ENCODE results near the gene RHOT1. TPM values are rescaled to one million over a fixed set of nuclear protein-coding genes. Genes with fewer than 3 reads are reported as not detected.

The RHOT1 gene
- total and polyA plus RNA-seq, 2 donors (not counting 3 experiments of a cell fraction or from before 2014, with no cell fraction given), result 23.5 to 28.8 TPM

GRCh38 chr17:32142857-32143526 is 690 bp downstream of the RHOT1 start:
- CTCF ChIA-PET, result interaction anchor here (0.8 to 2.0 kb wide), 8 partner anchors 14 to 178 kb away, joined by 3 to 11 read pairs (median 3); partner anchors contain the start of gene LRRC37B
- Histone ChIP-seq H3K4me1 (ENCODE audit: control insufficient read depth, extremely low read depth, insufficient read depth, low read length) (peaks cover 15% of the 10 kb centered on the region), H3K27me3 (ENCODE audit: control insufficient read depth in 2 of 2, insufficient read depth in 2 of 2, low read length in 2 of 2) (no peaks in the 10 kb centered on the region), H3K27ac (ENCODE audit: insufficient read depth, low read depth, low read length) (peak overlapping the region; percentile 43), H3K9ac (replicated peaks; ENCODE audit: extremely low read depth, insufficient read depth, low read length) (peak overlapping the region; percentile 79), H3K4me3 (replicated peaks in 1 of 3; ENCODE audit: insufficient read depth in 1 of 3, low read depth in 1 of 3, low read length in 3 of 3) (peak overlapping the region; percentile 78 to 98 (median 95)), H3K4me2 (ENCODE audit: insufficient read depth, low read length) (peak overlapping the region; percentile 91), H3K36me3 (ENCODE audit: control insufficient read depth in 2 of 2, extremely low read depth in 1 of 2, insufficient read depth in 2 of 2, low read length in 2 of 2) (no peaks in the 10 kb centered on the region), H3K9me1 (replicated peaks; ENCODE audit: control insufficient read depth, extremely low read depth, insufficient read depth, low read length) (no peaks in the 10 kb centered on the region), H3K79me2 (ENCODE audit: control insufficient read depth, insufficient read depth, low read length) (peaks cover 28% of the 10 kb centered on the region), H4K20me1 (replicated peaks; ENCODE audit: control insufficient read depth, extremely low read depth, insufficient read depth, low read length) (no peaks in the 10 kb centered on the region), H3K9me3 (replicated peaks; ENCODE audit: control insufficient read depth, insufficient read depth, low read length) (no peaks in the 10 kb centered on the region), H2AFZ (ENCODE audit: low read depth, low read length) (peak overlapping the region; percentile 88)
- TF ChIP-seq MYC (IDR thresholded peaks at IDR 0.05; ENCODE audit: low read depth, low read length) (no peak), MAX (IDR thresholded peaks at IDR 0.05; ENCODE audit: insufficient read depth, insufficient read length) (no peak), FOS (IDR thresholded peaks at IDR 0.05; ENCODE audit: borderline replicate concordance, insufficient read depth, low read length) (no peak), CTCF (IDR thresholded peaks at IDR 0.05; ENCODE audit: extremely low read depth in 1 of 2, insufficient read depth in 1 of 2, low read depth in 1 of 2, low read length in 2 of 2) (no peak), JUN (IDR thresholded peaks at IDR 0.05; ENCODE audit: borderline replicate concordance, insufficient read depth, insufficient read length, low read depth) (no peak), EZH2 (IDR thresholded peaks at IDR 0.05; ENCODE audit: borderline replicate concordance, low read depth, low read length, severe bottlenecking) (no peak), POLR2AphosphoS5 (IDR thresholded peaks at IDR 0.05; ENCODE audit: insufficient read depth, low read depth, low read length) (no peak), GATA2 (IDR thresholded peaks at IDR 0.05; ENCODE audit: insufficient read depth, insufficient read length, low read depth, low read length) (no peak)
- FAIRE-seq, result peak; percentile 76
- dilution Hi-C loops (cut with MboI; ENCODE audit: extremely low pct_ligation_motif_present, low sequenced_read_pairs), result no loop called here
- DNase-seq (ENCODE audit: low read depth, low spot score), result peak; percentile 67
- BruUV-seq (replicated peaks), result no TSS peak
- intact Hi-C loops (cut with micrococcal nuclease), result no loop called here
- POLR2A ChIA-PET, result no interaction called here

Data from endothelial cell of umbilical vein (primary cell).